Type B pancreatic cell (in vitro differentiated cells): ENCODE data around the gene LAMC3. TPM values are rescaled to one million over a fixed set of nuclear protein-coding genes. Genes with fewer than 3 reads are reported as not detected.
A peak's percentile ranks its signal among the peaks of the same experiment; 100 is the strongest.
"Not testable (repeated sequence)": the region's sequence is repeated elsewhere in the genome, so short reads cannot be mapped to it uniquely, and the experiment has no call there.

Experiments
- DNase-seq: peaks from one replicate; pipeline ENCODE4 v3.0.0; 2021; ENCODE audit warnings: mixed read lengths; ENCODE audit not compliant: unreplicated experiment; ENCODE audit errors: extremely low spot score
- H3K27ac Mint-ChIP-seq: 2 replicates; pipeline ENCODE4 v1.8.0; 2021; ENCODE audit warnings: mild to moderate bottlenecking, mixed read lengths
- H3K27me3 Mint-ChIP-seq: 2 replicates; pipeline ENCODE4 v1.8.0; 2021; ENCODE audit warnings: mixed read lengths
- H3K36me3 Mint-ChIP-seq: 2 replicates; pipeline ENCODE4 v1.8.0; 2021; ENCODE audit warnings: mixed read lengths
- H3K4me1 Mint-ChIP-seq: one replicate; pipeline ENCODE4 v1.8.0; 2021; ENCODE audit warnings: mixed read lengths; ENCODE audit not compliant: unreplicated experiment
- H3K4me3 Mint-ChIP-seq: 2 replicates; pipeline ENCODE4 v1.8.0; 2021; ENCODE audit warnings: mild to moderate bottlenecking, mixed read lengths
- H3K9me3 Mint-ChIP-seq: 2 replicates; pipeline ENCODE4 v1.8.0; 2021; ENCODE audit warnings: mixed read lengths
- total RNA-seq: library from RNA; stranded (reverse); gene quantifications from 2 replicates; pipeline ENCODE4 v1.2.1, GENCODE V29; 2021; ENCODE audit warnings: low replicate concordance
- TF ChIP-seq, protein P1 (sequence below): fragments of 200-600 bp; sonication (generic); conservative IDR thresholded peaks from 2 replicates; pipeline ENCODE4 v1.5.0; 2021; ENCODE audit warnings: antibody characterized with exemption, mild to moderate bottlenecking

LAMC3 gene
- total RNA-seq, 1 donor from 2014 or later, result 7.2 TPM

GRCh38 chr9:131096269-131097125, 87.5 kb downstream of the LAMC3 start, which contains the start of gene AIF1L:
AIF1L (plus strand) TSS chr9:131096531; CDS start chr9:131096630, 99 bp downstream.
- Mint-ChIP-seq H3K27me3 (peaks cover 6% of the 10 kb centered on the region), H3K27ac (peak within 1 kb of the TSS; percentile 79), H3K4me3 (peak within 1 kb of the TSS; percentile 89), H3K9me3 (no peaks in the 10 kb centered on the region), H3K36me3 (no peaks in the 10 kb centered on the region), H3K4me1 (peaks cover 27% of the 10 kb centered on the region)
- peak; percentile 83 for DNase-seq
- TF ChIP-seq, protein P1, sequence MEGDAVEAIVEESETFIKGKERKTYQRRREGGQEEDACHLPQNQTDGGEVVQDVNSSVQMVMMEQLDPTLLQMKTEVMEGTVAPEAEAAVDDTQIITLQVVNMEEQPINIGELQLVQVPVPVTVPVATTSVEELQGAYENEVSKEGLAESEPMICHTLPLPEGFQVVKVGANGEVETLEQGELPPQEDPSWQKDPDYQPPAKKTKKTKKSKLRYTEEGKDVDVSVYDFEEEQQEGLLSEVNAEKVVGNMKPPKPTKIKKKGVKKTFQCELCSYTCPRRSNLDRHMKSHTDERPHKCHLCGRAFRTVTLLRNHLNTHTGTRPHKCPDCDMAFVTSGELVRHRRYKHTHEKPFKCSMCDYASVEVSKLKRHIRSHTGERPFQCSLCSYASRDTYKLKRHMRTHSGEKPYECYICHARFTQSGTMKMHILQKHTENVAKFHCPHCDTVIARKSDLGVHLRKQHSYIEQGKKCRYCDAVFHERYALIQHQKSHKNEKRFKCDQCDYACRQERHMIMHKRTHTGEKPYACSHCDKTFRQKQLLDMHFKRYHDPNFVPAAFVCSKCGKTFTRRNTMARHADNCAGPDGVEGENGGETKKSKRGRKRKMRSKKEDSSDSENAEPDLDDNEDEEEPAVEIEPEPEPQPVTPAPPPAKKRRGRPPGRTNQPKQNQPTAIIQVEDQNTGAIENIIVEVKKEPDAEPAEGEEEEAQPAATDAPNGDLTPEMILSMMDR, result peak; percentile 64

GRCh38 chr9:131097126-131097947, 88.4 kb downstream of the LAMC3 start:
- H3K27me3 Mint-ChIP-seq, result peaks cover 6% of the 10 kb centered on the region
- peaks cover 27% of the 10 kb centered on the region for H3K4me1 Mint-ChIP-seq
- DNase-seq, result no peak
- H3K27ac Mint-ChIP-seq, result peak overlapping the region; percentile 27
- H3K4me3 Mint-ChIP-seq, result peak overlapping the region; percentile 84
- H3K36me3 Mint-ChIP-seq, result no peaks in the 10 kb centered on the region
- TF ChIP-seq, protein P1, result no peak
- no peaks in the 10 kb centered on the region for H3K9me3 Mint-ChIP-seq

DNA sequence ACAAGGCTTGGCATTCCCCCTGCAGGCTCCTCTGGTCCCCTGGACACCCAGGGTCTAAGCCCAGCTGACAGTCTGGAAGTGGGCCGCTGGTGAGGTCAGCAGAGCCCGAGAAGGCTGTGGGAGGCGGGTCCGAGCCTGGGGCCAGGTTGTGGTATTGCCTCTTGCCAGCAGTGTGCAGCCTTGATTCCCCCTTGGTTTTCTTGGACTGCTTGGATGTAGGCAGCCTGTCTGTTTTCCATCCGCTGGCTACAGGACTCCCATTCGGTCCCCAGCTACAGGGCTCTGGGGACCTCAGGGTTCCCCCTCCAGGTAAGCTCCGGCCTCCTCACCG, 88.9 kb downstream of the LAMC3 start:
- Mint-ChIP-seq H3K4me3 (peak overlapping the region; percentile 84), H3K27ac (no peak overlapping the region), H3K9me3 (no peaks in the 10 kb centered on the region), H3K4me1 (peaks cover 27% of the 10 kb centered on the region), H3K27me3 (peaks cover 6% of the 10 kb centered on the region), H3K36me3 (no peaks in the 10 kb centered on the region)
- DNase-seq, result no peak
- TF ChIP-seq, protein P1, result no peak

GRCh38 chr9:131098391-131099101, 89.6 kb downstream of the LAMC3 start:
- Mint-ChIP-seq H3K9me3 (no peaks in the 10 kb centered on the region), H3K27ac (no peak overlapping the region), H3K4me3 (peak overlapping the region; percentile 84), H3K27me3 (peaks cover 6% of the 10 kb centered on the region), H3K4me1 (peaks cover 27% of the 10 kb centered on the region), H3K36me3 (no peaks in the 10 kb centered on the region)
- DNase-seq, result no peak
- TF ChIP-seq, protein P1, result no peak

- TF ChIP-seq, protein P1, result no peak
- Mint-ChIP-seq H3K36me3 (no peaks in the 10 kb centered on the region), H3K4me1 (peaks cover 26% of the 10 kb centered on the region), H3K9me3 (no peaks in the 10 kb centered on the region), H3K27ac (no peak overlapping the region), H3K27me3 (peaks cover 6% of the 10 kb centered on the region), H3K4me3 (no peak overlapping the region)
- no peak for DNase-seq
Measured at GRCh38 chr9:131099102-131099606, 90.2 kb downstream of the LAMC3 start.

GRCh38 chr9:131099845-131100244, 90.9 kb downstream of the LAMC3 start:
- not testable (repeated sequence) for H3K36me3 Mint-ChIP-seq, DNase-seq, H3K27ac Mint-ChIP-seq, H3K4me3 Mint-ChIP-seq, H3K27me3 Mint-ChIP-seq, H3K9me3 Mint-ChIP-seq
- H3K4me1 Mint-ChIP-seq, result peaks cover 19% of the 10 kb centered on the region
